ENCODE data around the gene CRACR2A. TPM values are rescaled to one million over a fixed set of nuclear protein-coding genes. Genes with fewer than 3 reads are reported as not detected.

The CRACR2A gene
- total and polyA plus RNA-seq, 2 of the 4 experiments (the other 2 are of a cell fraction), result 0.54 to 0.60 TPM

DNA sequence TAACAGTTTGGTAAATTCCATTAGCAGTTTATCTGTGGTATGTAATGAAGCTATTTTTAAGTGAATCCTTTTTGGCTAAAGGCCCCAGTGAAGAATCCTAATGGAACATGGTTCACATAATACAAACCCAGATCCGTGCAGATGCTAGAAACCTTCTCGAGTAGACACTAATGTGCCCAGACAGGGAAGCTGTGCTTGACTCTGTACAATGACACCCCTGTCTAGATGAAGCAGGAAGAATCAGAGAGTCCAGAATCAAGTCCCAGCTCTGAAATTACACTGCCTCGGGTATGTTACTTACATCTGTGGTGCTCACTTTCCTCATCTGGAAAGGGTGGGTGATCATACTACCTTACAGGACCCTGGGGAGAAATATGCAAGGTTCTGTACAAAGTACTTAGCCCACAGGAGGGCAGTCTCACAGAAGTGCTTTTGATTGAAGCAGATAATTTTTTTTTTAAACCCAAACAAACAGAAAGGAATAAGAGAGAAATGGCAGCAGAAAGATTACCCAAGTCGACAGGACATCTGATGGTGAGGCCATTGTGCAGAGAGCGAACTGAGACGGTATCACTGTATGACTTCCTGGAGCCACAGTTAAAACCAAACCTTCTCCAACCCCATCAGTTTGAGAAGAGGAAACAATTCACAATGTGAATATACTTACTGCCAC, 8.5 kb downstream of the CRACR2A start:
- H3K9me3 ChIP-seq (ENCODE audit: control insufficient read depth, insufficient read depth, low read length), result no peaks in the 10 kb centered on the region
- no peak overlapping the region for H3K23ac ChIP-seq (ENCODE audit: low read depth, low read length)
- peaks cover 13% of the 10 kb centered on the region for H3K27me3 ChIP-seq (ENCODE audit: control insufficient read depth, insufficient read depth, low read length)
- H3K14ac ChIP-seq (replicated peaks; ENCODE audit: low read depth, low read length), result no peak overlapping the region
- no peak overlapping the region for H2BK15ac ChIP-seq (ENCODE audit: low read depth, low read length)
- no peak overlapping the region for H4K91ac ChIP-seq (ENCODE audit: insufficient read depth, low read depth, low read length)
- H2BK120ac ChIP-seq (ENCODE audit: low read depth, low read length), result no peak overlapping the region
- no peaks in the 10 kb centered on the region for H3K4me1 ChIP-seq (ENCODE audit: control insufficient read depth, insufficient read depth, low read length)
- no peak overlapping the region for H3K56ac ChIP-seq (ENCODE audit: extremely low read depth, insufficient read depth, low read length)
- no peak overlapping the region for H3K27ac ChIP-seq (ENCODE audit: insufficient read depth, low read length)
- ATAC-seq (ENCODE audit: low read depth) (no peak), DNase-seq (no peak)
- dilution Hi-C loops (cut with HindIII; ENCODE audit: low sequenced_read_pairs, unreplicated experiment), result no loop called here
- no peak overlapping the region for H4K8ac ChIP-seq (ENCODE audit: low read depth in 2 of 2, low read length in 2 of 2)
- H3K36me3 ChIP-seq (ENCODE audit: control insufficient read depth, insufficient read depth, low read length), result no peaks in the 10 kb centered on the region
- no peak overlapping the region for H3K4ac ChIP-seq (ENCODE audit: low read depth, low read length)
- H3K79me1 ChIP-seq (ENCODE audit: low read depth in 1 of 2, low read length in 2 of 2), result no peaks in the 10 kb centered on the region
- H4K20me1 ChIP-seq (ENCODE audit: insufficient read depth, low read length), result no peaks in the 10 kb centered on the region; the same call in 1 of the 2 replicates
- H2AK9ac ChIP-seq (replicated peaks; ENCODE audit: low read depth, low read length, poor library complexity), result no peak overlapping the region
- no peak overlapping the region for H4K5ac ChIP-seq (ENCODE audit: low read depth, low read length)
- TF ChIP-seq POLR2A (IDR thresholded peaks at IDR 0.05; ENCODE audit: low read depth, low read length) (no peak), BHLHE40 (IDR thresholded peaks at IDR 0.05; ENCODE audit: low read depth, low read length) (no peak), RCOR1 (IDR thresholded peaks at IDR 0.05; ENCODE audit: insufficient replicate concordance, low read length) (no peak), CEBPB (IDR thresholded peaks at IDR 0.05; ENCODE audit: low read depth, low read length) (no peak), FOS (IDR thresholded peaks at IDR 0.05; ENCODE audit: low read depth, low read length) (no peak), MAZ (IDR thresholded peaks at IDR 0.05; ENCODE audit: borderline replicate concordance, low read depth, low read length) (no peak), RAD21 (IDR thresholded peaks at IDR 0.05; ENCODE audit: low read length) (no peak), MXI1 (IDR thresholded peaks at IDR 0.05; ENCODE audit: borderline replicate concordance, low read depth, low read length) (no peak), NFE2L2 (IDR thresholded peaks at IDR 0.05; ENCODE audit: low read depth, low read length) (no peak), SMC3 (IDR thresholded peaks at IDR 0.05; ENCODE audit: low read depth, low read length) (no peak), RFX5 (IDR thresholded peaks at IDR 0.05; ENCODE audit: low read depth, low read length) (no peak), MAFK (IDR thresholded peaks at IDR 0.05; ENCODE audit: low read depth, low read length) (no peak), CHD1 (IDR thresholded peaks at IDR 0.05; ENCODE audit: low read depth, low read length) (no peak)
- TF ChIP-seq, protein P1, sequence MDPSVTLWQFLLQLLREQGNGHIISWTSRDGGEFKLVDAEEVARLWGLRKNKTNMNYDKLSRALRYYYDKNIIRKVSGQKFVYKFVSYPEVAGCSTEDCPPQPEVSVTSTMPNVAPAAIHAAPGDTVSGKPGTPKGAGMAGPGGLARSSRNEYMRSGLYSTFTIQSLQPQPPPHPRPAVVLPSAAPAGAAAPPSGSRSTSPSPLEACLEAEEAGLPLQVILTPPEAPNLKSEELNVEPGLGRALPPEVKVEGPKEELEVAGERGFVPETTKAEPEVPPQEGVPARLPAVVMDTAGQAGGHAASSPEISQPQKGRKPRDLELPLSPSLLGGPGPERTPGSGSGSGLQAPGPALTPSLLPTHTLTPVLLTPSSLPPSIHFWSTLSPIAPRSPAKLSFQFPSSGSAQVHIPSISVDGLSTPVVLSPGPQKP (IDR thresholded peaks at IDR 0.05; ENCODE audit: borderline replicate concordance, low read depth, low read length), result no peak
- TF ChIP-seq, protein P2, sequence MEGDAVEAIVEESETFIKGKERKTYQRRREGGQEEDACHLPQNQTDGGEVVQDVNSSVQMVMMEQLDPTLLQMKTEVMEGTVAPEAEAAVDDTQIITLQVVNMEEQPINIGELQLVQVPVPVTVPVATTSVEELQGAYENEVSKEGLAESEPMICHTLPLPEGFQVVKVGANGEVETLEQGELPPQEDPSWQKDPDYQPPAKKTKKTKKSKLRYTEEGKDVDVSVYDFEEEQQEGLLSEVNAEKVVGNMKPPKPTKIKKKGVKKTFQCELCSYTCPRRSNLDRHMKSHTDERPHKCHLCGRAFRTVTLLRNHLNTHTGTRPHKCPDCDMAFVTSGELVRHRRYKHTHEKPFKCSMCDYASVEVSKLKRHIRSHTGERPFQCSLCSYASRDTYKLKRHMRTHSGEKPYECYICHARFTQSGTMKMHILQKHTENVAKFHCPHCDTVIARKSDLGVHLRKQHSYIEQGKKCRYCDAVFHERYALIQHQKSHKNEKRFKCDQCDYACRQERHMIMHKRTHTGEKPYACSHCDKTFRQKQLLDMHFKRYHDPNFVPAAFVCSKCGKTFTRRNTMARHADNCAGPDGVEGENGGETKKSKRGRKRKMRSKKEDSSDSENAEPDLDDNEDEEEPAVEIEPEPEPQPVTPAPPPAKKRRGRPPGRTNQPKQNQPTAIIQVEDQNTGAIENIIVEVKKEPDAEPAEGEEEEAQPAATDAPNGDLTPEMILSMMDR (conservative IDR thresholded peaks at IDR 0.05; ENCODE audit: low read depth, low read length), result no peak
- TF ChIP-seq, protein P3, sequence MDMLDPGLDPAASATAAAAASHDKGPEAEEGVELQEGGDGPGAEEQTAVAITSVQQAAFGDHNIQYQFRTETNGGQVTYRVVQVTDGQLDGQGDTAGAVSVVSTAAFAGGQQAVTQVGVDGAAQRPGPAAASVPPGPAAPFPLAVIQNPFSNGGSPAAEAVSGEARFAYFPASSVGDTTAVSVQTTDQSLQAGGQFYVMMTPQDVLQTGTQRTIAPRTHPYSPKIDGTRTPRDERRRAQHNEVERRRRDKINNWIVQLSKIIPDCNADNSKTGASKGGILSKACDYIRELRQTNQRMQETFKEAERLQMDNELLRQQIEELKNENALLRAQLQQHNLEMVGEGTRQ (IDR thresholded peaks at IDR 0.05; ENCODE audit: low read depth, low read length), result no peak
- CTCF ChIA-PET, result no interaction called here
- no peak overlapping the region for H3K9ac ChIP-seq (ENCODE audit: low read depth, low read length)
- no peak overlapping the region for H2AFZ ChIP-seq (replicated peaks; ENCODE audit: low read length, poor library complexity)
- WGBS, 2 experiments (ENCODE audit: extremely low coverage in 2 of 2, insufficient read length in 1 of 2), result no CpG with 5 or more reads among the region's 6 CpGs
- BruUV-seq (replicated peaks), result no TSS peak
- no peak overlapping the region for H2BK20ac ChIP-seq (ENCODE audit: low read depth, low read length)
- H2AK5ac ChIP-seq (ENCODE audit: low read depth, low read length), result no peak overlapping the region
- no peak overlapping the region for H3K18ac ChIP-seq (ENCODE audit: low read depth, low read length)
- intact Hi-C loops (cut with micrococcal nuclease), result no loop called here
- H3K4me2 ChIP-seq (ENCODE audit: low read depth, low read length), result no peak overlapping the region
- H3K9me1 ChIP-seq (ENCODE audit: insufficient read depth, low read length), result no peaks in the 10 kb centered on the region
- no peak overlapping the region for H3K4me3 ChIP-seq (ENCODE audit: insufficient read depth, low read depth, low read length)
- POLR2A ChIA-PET (ENCODE audit: unreplicated experiment), result no interaction called here
- H2BK5ac ChIP-seq (ENCODE audit: low read depth, low read length, poor library complexity, severe bottlenecking), result no peak overlapping the region
- in situ Hi-C loops (cut with MboI; ENCODE audit: low sequenced_read_pairs), result no loop called here

All from IMR-90 (cell line).